Natural killer cell (primary cell): ENCODE results near the gene APBB1. TPM values are rescaled to one million over a fixed set of nuclear protein-coding genes. Genes with fewer than 3 reads are reported as not detected.
A peak's percentile ranks its signal among the peaks of the same experiment; 100 is the strongest.

Experiments
- ATAC-seq, 3 donors: fragments of 150-1000 bp in 2 of 3; fragments of 200-7000 bp in 1 of 3; cut with Tn5 transposase; 1 replicate in 1 of 3; 2 replicates in 2 of 3; pipeline ENCODE4 v1.10.0; 2021; ENCODE audit warnings: mild to moderate bottlenecking in 2 of 3, moderate library complexity in 2 of 3
- DNase-seq, 2 donors: peaks; one replicate each; pipeline versions ENCODE4 v3.0.0 to v3.0.0-alpha.2; 2013 to 2021; ENCODE audit warnings: mixed read lengths in 1 of 2
- H3K27ac ChIP-seq: one replicate; pipeline ENCODE4 v1.5.1; 2013; ENCODE audit warnings: mild to moderate bottlenecking, low read length
- H3K27me3 ChIP-seq: one replicate; pipeline ENCODE4 v1.6.1; 2013; ENCODE audit warnings: low read length; ENCODE audit not compliant: control insufficient read depth, insufficient read depth
- H3K36me3 ChIP-seq: one replicate; pipeline ENCODE4 v1.6.1; 2013; ENCODE audit warnings: low read length; ENCODE audit not compliant: control insufficient read depth, insufficient read depth
- H3K4me1 ChIP-seq: one replicate; pipeline ENCODE4 v1.6.1; 2013; ENCODE audit warnings: low read length; ENCODE audit not compliant: control insufficient read depth, insufficient read depth
- H3K4me3 ChIP-seq: one replicate; pipeline ENCODE4 v1.5.1; 2013; ENCODE audit warnings: low read length
- H3K9me3 ChIP-seq: one replicate; pipeline ENCODE4 v1.6.1; 2013; ENCODE audit warnings: low read length; ENCODE audit not compliant: control insufficient read depth, insufficient read depth
- H3K27ac Mint-ChIP-seq, 2 donors: one replicate each; pipeline ENCODE4 v1.8.0; 2022; ENCODE audit warnings: mild to moderate bottlenecking in 2 of 2, mixed read lengths in 2 of 2, moderate library complexity in 1 of 2
- H3K27me3 Mint-ChIP-seq, 2 donors: one replicate each; pipeline ENCODE4 v1.8.0; 2022; ENCODE audit warnings: low read depth in 2 of 2, mixed read lengths in 2 of 2
- H3K36me3 Mint-ChIP-seq: one replicate; pipeline ENCODE4 v1.8.0; 2022; ENCODE audit warnings: mixed read lengths
- H3K4me1 Mint-ChIP-seq, 2 donors: one replicate each; pipeline ENCODE4 v1.8.0; 2022; ENCODE audit warnings: mixed read lengths in 2 of 2
- H3K4me3 Mint-ChIP-seq: one replicate; pipeline ENCODE4 v1.8.0; 2022; ENCODE audit warnings: mild to moderate bottlenecking, moderate library complexity, mixed read lengths
- H3K9me3 Mint-ChIP-seq, 2 donors: one replicate each; pipeline ENCODE4 v1.8.0; 2022; ENCODE audit warnings: mixed read lengths in 2 of 2
- CTCF ChIP-seq: fragments of 200-600 bp; IDR thresholded peaks from one replicate; pipeline ENCODE4 v1.8.0; 2022; ENCODE audit warnings: antibody characterized with exemption
- whole genome bisulfite sequencing: methylation state at CpG from one replicate; pipeline ENCODE4 v1.1.7; 2013; ENCODE audit warnings: missing lambda C conversion rate; ENCODE audit not compliant: insufficient coverage; 5-methylcytosine and 5-hydroxymethylcytosine counted together
- intact Hi-C: fragments of 100-400 bp; cut with micrococcal nuclease; formaldehyde crosslinking; loops from one replicate; pipeline ENCODE4 v1.14.2; 2022
- total RNA-seq, 4 donors: library from RNA; stranded (reverse); fragments of 120-200 nt in 1 of 4; gene quantifications; one replicate each; pipeline versions ENCODE4 v1.2.3 to v1.2.4, GENCODE V29; 2013 to 2022

APBB1 gene
- total RNA-seq, 3 donors from 2014 or later (not counting 1 experiment from before 2014, with no cell fraction given): 62.8 to 77.1 (median 67.5) TPM

DNA sequence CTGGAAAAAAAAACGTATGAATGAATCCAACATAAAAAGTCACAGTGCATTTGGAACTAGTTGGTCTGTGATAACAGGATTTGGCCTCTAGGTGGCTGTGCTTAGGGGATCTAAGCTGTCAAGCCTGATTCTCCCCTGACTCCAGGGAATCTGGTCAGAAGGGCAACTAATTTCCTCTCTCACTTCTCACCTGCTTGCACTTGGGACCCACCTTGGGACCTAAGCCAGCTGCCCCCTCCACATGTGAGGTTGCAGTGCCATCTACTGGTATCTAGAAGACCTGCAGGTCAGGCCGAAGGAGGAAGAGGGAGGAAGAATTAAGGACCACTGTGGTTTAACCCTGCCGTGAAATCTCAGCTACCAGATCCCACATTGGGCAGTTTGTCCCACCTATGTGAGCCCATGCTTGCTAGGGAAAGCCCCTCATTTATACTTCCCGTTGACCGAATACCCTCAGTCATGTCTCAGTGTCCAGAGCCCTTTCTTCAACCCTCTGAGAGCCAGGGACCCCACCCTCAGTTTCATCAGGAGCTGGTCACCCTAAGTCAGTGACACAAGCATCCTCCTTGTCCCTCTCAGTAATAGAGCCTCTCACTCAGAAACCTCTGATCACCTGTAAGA lies 65.4 kb downstream of the APBB1 start:
- WGBS: 7% methylated on average over 5 of the region's 5 CpGs
- no peaks in the 10 kb centered on the region for H3K27me3 ChIP-seq
- Mint-ChIP-seq H3K27ac (no peak overlapping the region), H3K36me3 (no peaks in the 10 kb centered on the region), H3K4me1 (no peaks in the 10 kb centered on the region), H3K9me3 (no peaks in the 10 kb centered on the region), H3K4me3 (no peak overlapping the region), H3K27me3 (peaks cover 6 to 12% of the 10 kb centered on the region in 2 donors)
- intact Hi-C loops: loop anchor here (1.0 to 5.0 kb wide), 2 partner anchors 330 to 1231 kb away; no protein-coding TSS in a partner anchor
- no peak overlapping the region for H3K27ac ChIP-seq
- peak; percentile 94 for TF ChIP-seq CTCF
- no peaks in the 10 kb centered on the region for H3K9me3 ChIP-seq
- H3K4me3 ChIP-seq: no peak overlapping the region
- ATAC-seq: peak; percentile 65 to 88 (median 80)
- H3K4me1 ChIP-seq: peaks cover 4% of the 10 kb centered on the region
- peak; percentile 37 to 77 for DNase-seq
- no peaks in the 10 kb centered on the region for H3K36me3 ChIP-seq

- Mint-ChIP-seq H3K4me1 (no peaks in the 10 kb centered on the region), H3K27ac (no peak overlapping the region), H3K4me3 (no peak overlapping the region), H3K9me3 (no peaks in the 10 kb centered on the region), H3K27me3 (peaks cover 17 to 18% of the 10 kb centered on the region in 2 donors), H3K36me3 (no peaks in the 10 kb centered on the region)
- no peak overlapping the region for H3K4me3 ChIP-seq
- intact Hi-C loops: loop anchor here (5.0 kb wide), 1 partner anchor 1230 kb away; no protein-coding TSS in a partner anchor
- H3K36me3 ChIP-seq: no peaks in the 10 kb centered on the region
- ATAC-seq (no peak), DNase-seq (no peak)
- no peak for TF ChIP-seq CTCF
- peaks cover 4% of the 10 kb centered on the region for H3K4me1 ChIP-seq
- no peaks in the 10 kb centered on the region for H3K27me3 ChIP-seq
- H3K9me3 ChIP-seq: no peaks in the 10 kb centered on the region
- no peak overlapping the region for H3K27ac ChIP-seq
- WGBS: 84% methylated on average over 4 of the region's 5 CpGs
Observed at GRCh38 chr11:6351782-6352382, 67.0 kb downstream of the APBB1 start.

DNA sequence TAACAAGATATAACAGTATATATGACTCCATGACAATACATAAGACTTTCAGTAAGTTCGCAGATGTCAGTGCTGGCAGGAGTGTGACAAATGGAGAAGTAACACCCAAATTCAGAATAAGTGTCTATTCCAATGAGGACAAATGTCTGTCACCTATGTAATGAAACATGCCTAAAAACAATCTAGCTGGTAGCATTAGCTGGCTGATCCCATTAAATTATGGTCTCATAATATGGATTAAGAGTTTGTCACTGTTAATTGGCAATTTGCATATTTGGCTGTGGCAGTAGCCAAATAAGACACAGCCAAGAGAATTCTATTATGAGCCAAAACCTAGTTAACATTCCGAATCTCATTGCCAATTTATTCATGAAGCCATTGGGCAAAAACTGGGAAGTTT lies 68.4 kb downstream of the APBB1 start:
- no peaks in the 10 kb centered on the region for H3K9me3 ChIP-seq
- no peaks in the 10 kb centered on the region for H3K9me3 Mint-ChIP-seq
- no peak overlapping the region for H3K27ac Mint-ChIP-seq
- H3K36me3 ChIP-seq: no peaks in the 10 kb centered on the region
- intact Hi-C loops: loop anchor here (5.0 kb wide), 1 partner anchor 1228 kb away; no protein-coding TSS in a partner anchor
- H3K27me3 Mint-ChIP-seq: peaks cover 16 to 19% of the 10 kb centered on the region in 2 donors
- WGBS: 100% methylated on average over 2 of the region's 2 CpGs
- H3K4me3 Mint-ChIP-seq: no peak overlapping the region
- no peaks in the 10 kb centered on the region for H3K4me1 Mint-ChIP-seq
- no peak overlapping the region for H3K4me3 ChIP-seq
- no peaks in the 10 kb centered on the region for H3K27me3 ChIP-seq
- ATAC-seq (no peak), DNase-seq (no peak)
- no peak overlapping the region for H3K27ac ChIP-seq
- no peak for TF ChIP-seq CTCF
- no peaks in the 10 kb centered on the region for H3K36me3 Mint-ChIP-seq
- H3K4me1 ChIP-seq: peaks cover 4% of the 10 kb centered on the region
